Trophoblast cell (in vitro differentiated cells and primary cell): ENCODE measurements around the gene HYI.
"Not testable (repeated sequence)": the region's sequence is repeated elsewhere in the genome, so short reads cannot be mapped to it uniquely, and the experiment has no call there.

ENCODE experiments used
- DNase-seq, 2 donors: peaks; one replicate each; pipeline ENCODE4 v3.0.0-alpha.2; 2016
- H2AFZ ChIP-seq: 2 replicates; pipeline ENCODE4 v1.6.1; 2013; ENCODE audit warnings: low read length, moderate library complexity, mild to moderate bottlenecking; ENCODE audit not compliant: insufficient read depth, poor library complexity
- H2AK5ac ChIP-seq: 2 replicates; pipeline ENCODE4 v1.6.1; 2013; ENCODE audit warnings: mild to moderate bottlenecking, low read length
- H2BK120ac ChIP-seq: 2 replicates; pipeline ENCODE4 v1.6.1; 2013; ENCODE audit warnings: low read length, mild to moderate bottlenecking, moderate library complexity; ENCODE audit not compliant: insufficient read depth, poor library complexity
- H2BK12ac ChIP-seq: 2 replicates; pipeline ENCODE4 v1.6.1; 2013; ENCODE audit warnings: mild to moderate bottlenecking, low read length, moderate library complexity
- H2BK5ac ChIP-seq: 2 replicates; pipeline ENCODE4 v1.6.1; 2013; ENCODE audit warnings: low read length, low read depth, moderate library complexity, mild to moderate bottlenecking; ENCODE audit not compliant: poor library complexity
- H3K14ac ChIP-seq: 2 replicates; pipeline ENCODE4 v1.6.1; 2013; ENCODE audit warnings: mild to moderate bottlenecking, low read length
- H3K18ac ChIP-seq: 2 replicates; pipeline ENCODE4 v1.6.1; 2013; ENCODE audit warnings: mild to moderate bottlenecking, low read length
- H3K23ac ChIP-seq: 2 replicates; pipeline ENCODE4 v1.6.1; 2013; ENCODE audit warnings: low read length
- H3K27ac ChIP-seq: 2 replicates; pipeline ENCODE4 v1.5.1; 2013; ENCODE audit warnings: low read depth, mild to moderate bottlenecking, inconsistent platforms, low read length, moderate library complexity
- H3K27me3 ChIP-seq: 2 replicates; pipeline ENCODE4 v1.6.1; 2013; ENCODE audit warnings: inconsistent platforms, mild to moderate bottlenecking, low read length, moderate library complexity; ENCODE audit not compliant: insufficient read depth
- H3K36me3 ChIP-seq, 2 experiments: 1 replicate in 1 of 2; 2 replicates in 1 of 2; pipeline ENCODE4 v1.6.1; 2013; ENCODE audit warnings: low read length in 2 of 2, mild to moderate bottlenecking in 2 of 2, moderate library complexity in 1 of 2; ENCODE audit not compliant: insufficient read depth in 2 of 2, control insufficient read depth in 1 of 2
- H3K4ac ChIP-seq: 2 replicates; pipeline ENCODE4 v1.6.1; 2013; ENCODE audit warnings: low read depth, mild to moderate bottlenecking, low read length, moderate library complexity
- H3K4me1 ChIP-seq, 2 experiments: 1 replicate in 1 of 2; 2 replicates in 1 of 2; pipeline ENCODE4 v1.6.1; 2013; ENCODE audit warnings: low read length in 2 of 2, mild to moderate bottlenecking in 2 of 2, moderate library complexity in 1 of 2; ENCODE audit not compliant: insufficient read depth in 2 of 2, control insufficient read depth in 1 of 2
- H3K4me2 ChIP-seq: 2 replicates; pipeline ENCODE4 v1.6.1; 2013; ENCODE audit warnings: inconsistent platforms, mild to moderate bottlenecking, low read length, moderate library complexity
- H3K4me3 ChIP-seq: 2 replicates; pipeline ENCODE4 v1.5.1; 2013; ENCODE audit warnings: mild to moderate bottlenecking, low read depth, low read length, inconsistent platforms
- H3K79me1 ChIP-seq: one replicate; pipeline ENCODE4 v1.6.1; 2013; ENCODE audit warnings: low read length
- H3K79me2 ChIP-seq: 2 replicates; pipeline ENCODE4 v1.6.1; 2013; ENCODE audit warnings: low read length, mild to moderate bottlenecking; ENCODE audit not compliant: control insufficient read depth, insufficient read depth, poor library complexity
- H3K9ac ChIP-seq: 2 replicates; pipeline ENCODE4 v1.6.1; 2013; ENCODE audit warnings: mild to moderate bottlenecking, low read length
- H3K9me3 ChIP-seq: 2 replicates; pipeline ENCODE4 v1.6.1; 2013; ENCODE audit warnings: low read depth, mild to moderate bottlenecking, control low read depth, inconsistent platforms, low read length; ENCODE audit not compliant: insufficient read depth
- H4K12ac ChIP-seq: 2 replicates; pipeline ENCODE4 v1.6.1; 2013; ENCODE audit warnings: low read depth, mild to moderate bottlenecking, low read length, moderate library complexity
- H4K8ac ChIP-seq: 2 replicates; pipeline ENCODE4 v1.6.1; 2013; ENCODE audit warnings: low read depth, mild to moderate bottlenecking, low read length, moderate library complexity
- H4K91ac ChIP-seq: one replicate; pipeline ENCODE4 v1.6.1; 2013; ENCODE audit warnings: low read depth, mild to moderate bottlenecking, low read length, moderate library complexity
- WGBS: extraction: QIAGEN DNeasy Blood & Tissue Kit; methylation state at CpG from one replicate; pipeline ENCODE4 v1.1.7; 2013; ENCODE audit warnings: missing lambda C conversion rate; ENCODE audit not compliant: insufficient read length, insufficient coverage; ENCODE audit errors: extremely low coverage; 5-methylcytosine and 5-hydroxymethylcytosine counted together

HYI gene

DNA sequence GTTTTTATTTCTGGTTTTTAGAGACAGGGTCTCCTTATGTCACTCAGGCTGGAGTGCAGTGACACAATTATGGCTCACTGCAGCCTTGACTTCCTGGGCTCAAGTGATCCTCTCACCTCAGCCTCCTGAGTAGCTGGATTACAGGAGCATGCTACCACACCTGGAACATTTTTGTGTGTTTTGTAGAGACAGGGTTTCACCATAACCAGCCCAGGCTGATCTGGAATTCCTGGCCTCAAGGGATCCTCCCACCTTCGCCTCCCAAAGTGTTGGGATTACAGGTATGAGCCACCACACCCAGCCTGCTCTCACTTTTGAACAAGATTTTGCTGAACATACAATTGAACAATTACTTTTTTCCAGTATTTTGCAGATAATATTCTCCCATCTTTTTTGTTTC, 24.0 kb upstream of the HYI start:
- Histone ChIP-seq H2AFZ (no peak overlapping the region), H2BK5ac (no peak overlapping the region), H3K9me3 (no peaks in the 10 kb centered on the region), H3K4me1 (peaks cover 2 to 11% of the 10 kb centered on the region in 2 experiments), H2AK5ac (peak overlapping the region; percentile 15), H3K4me2 (no peak overlapping the region), H3K79me1 (peaks cover 16% of the 10 kb centered on the region), H2BK120ac (peak overlapping the region; percentile 66), H4K91ac (peak overlapping the region; percentile 68), H3K27me3 (no peaks in the 10 kb centered on the region), H3K18ac (no peak overlapping the region), H3K27ac (no peak overlapping the region), H3K4ac (no peak overlapping the region), H3K23ac (no peak overlapping the region), H2BK12ac (peak overlapping the region; percentile 46), H4K12ac (no peak overlapping the region), H3K36me3 (no peaks in the 10 kb centered on the region), H3K79me2 (peaks cover 2% of the 10 kb centered on the region), H3K14ac (peak overlapping the region; percentile 70), H4K8ac (no peak overlapping the region), H3K4me3 (no peak overlapping the region), H3K9ac (no peak overlapping the region)
- WGBS, result no CpG with 5 or more reads among the region's 1 CpG
- peak; percentile 68 to 90 for DNase-seq

DNA sequence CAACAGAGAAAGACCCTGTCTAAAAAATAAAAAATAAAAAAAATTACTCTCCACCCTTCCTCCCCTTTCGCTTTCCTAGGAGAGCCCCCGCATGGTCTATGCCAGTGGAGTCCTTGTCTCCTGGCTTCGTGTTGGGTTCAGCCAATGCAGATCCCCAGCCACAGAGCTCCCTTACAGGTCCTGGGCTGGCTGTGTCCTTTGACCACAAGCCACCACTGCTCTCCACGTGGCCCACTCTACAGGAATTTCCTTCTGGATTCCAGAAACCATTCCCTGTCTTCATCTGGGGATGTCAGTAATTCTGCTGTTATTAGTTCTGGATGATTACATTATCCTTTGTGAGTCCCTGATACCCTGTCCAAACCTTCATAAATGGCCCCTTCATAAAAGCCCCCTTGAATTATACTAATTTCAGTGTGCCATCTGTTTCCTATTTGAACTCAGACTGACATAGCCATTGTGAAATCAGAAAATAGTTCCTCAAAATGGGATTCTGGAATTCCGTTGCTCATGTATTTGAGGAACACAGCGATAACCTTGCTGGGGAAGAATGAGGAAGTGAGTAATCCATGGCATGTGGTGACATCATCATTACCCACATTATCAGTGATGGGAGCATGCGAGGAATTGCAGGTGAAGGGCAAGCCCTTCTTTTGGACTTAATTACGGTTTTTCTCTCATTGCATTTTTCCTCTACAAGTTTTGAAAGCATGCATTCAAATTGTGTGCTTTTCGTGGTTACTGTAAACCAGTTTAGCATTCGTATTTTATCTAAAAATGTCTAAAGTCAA, 22.1 kb upstream of the HYI start:
- WGBS, result no CpG with 5 or more reads among the region's 10 CpGs
- Histone ChIP-seq H2AFZ (peak overlapping the region; percentile 45), H4K8ac (peak overlapping the region; percentile 87), H2BK5ac (peak overlapping the region; percentile 95), H4K91ac (peak overlapping the region; percentile 91), H3K79me1 (peaks cover 31% of the 10 kb centered on the region), H3K14ac (peak overlapping the region; percentile 91), H2BK12ac (peak overlapping the region; percentile 99), H2AK5ac (peak overlapping the region; percentile 98), H3K4me1 (peaks cover 6 to 16% of the 10 kb centered on the region in 2 experiments), H2BK120ac (peak overlapping the region; percentile 99), H3K4ac (peak overlapping the region; percentile 58), H3K18ac (peak overlapping the region; percentile 51), H3K27ac (peak overlapping the region; percentile 88)
- H3K9me3 ChIP-seq, H3K79me2 ChIP-seq, H3K4me2 ChIP-seq, H3K36me3 ChIP-seq, H3K23ac ChIP-seq, H3K27me3 ChIP-seq, H3K9ac ChIP-seq, H3K4me3 ChIP-seq, H4K12ac ChIP-seq: not testable (repeated sequence)
- DNase-seq, result peak; percentile 53 to 91

DNA sequence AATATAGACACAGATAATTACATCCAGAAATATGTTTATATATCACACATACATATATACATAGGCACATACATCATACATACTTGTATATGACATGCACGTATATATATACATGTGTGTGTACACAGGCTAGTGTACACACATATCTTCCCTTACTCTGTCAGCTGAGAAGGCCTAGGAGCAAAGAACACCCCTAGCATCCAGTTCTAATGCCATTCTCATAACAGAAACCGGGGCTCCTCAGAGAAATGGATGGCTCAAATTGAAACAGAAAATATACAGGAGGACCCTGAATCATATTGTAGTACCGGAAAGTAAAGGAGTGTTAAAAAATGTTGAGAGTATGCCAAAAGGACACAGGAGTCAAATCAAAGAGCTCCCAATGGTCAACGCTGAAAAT, 19.7 kb upstream of the HYI start:
- Histone ChIP-seq H3K4me2 (no peak overlapping the region), H3K79me1 (peaks cover 32% of the 10 kb centered on the region), H2AFZ (no peak overlapping the region), H3K23ac (no peak overlapping the region), H4K8ac (no peak overlapping the region), H3K14ac (no peak overlapping the region), H3K9me3 (peaks cover 6% of the 10 kb centered on the region), H3K36me3 (no peaks in the 10 kb centered on the region), H3K4ac (no peak overlapping the region), H4K91ac (no peak overlapping the region), H3K4me3 (no peak overlapping the region), H4K12ac (no peak overlapping the region), H2BK120ac (peak overlapping the region; percentile 81), H3K27ac (peak overlapping the region; percentile 70), H2AK5ac (no peak overlapping the region), H3K27me3 (no peaks in the 10 kb centered on the region), H2BK12ac (no peak overlapping the region), H3K18ac (no peak overlapping the region), H3K79me2 (peaks cover 2% of the 10 kb centered on the region), H2BK5ac (peak overlapping the region; percentile 86), H3K9ac (no peak overlapping the region), H3K4me1 (peaks cover 6 to 16% of the 10 kb centered on the region in 2 experiments)
- WGBS, result no CpG with 5 or more reads among the region's 4 CpGs
- DNase-seq, result no peak

DNA sequence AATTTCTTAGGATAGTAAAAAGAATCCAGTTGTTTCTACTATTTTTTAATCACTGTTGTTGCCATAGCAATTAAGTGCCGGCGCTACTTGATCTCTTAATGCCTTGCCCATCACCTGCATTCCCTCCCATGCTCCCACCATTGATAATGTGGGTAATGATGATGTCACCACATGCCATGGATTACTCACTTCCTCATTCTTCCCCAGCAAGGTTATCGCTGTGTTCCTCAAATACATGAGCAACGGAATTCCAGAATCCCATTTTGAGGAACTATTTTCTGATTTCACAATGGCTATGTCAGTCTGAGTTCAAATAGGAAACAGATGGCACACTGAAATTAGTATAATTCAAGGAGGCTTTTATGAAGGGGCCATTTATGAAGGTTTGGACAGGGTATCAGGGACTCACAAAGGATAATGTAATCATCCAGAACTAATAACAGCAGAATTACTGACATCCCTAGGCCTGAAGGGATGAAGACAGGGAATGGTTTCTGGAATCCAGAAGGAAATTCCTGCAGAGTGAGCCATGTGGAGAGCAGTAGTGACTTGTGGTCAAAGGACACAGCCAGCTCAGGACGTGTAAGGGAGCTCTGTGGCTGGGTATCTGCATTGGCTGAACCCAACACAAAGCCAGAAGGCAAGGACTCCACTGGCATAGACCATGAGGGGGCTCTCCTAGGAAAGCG, 18.9 kb upstream of the HYI start:
- not testable (repeated sequence) for H3K23ac ChIP-seq, H4K8ac ChIP-seq, H3K27me3 ChIP-seq, H3K36me3 ChIP-seq, H3K4me3 ChIP-seq, H3K9me3 ChIP-seq, H2AFZ ChIP-seq, H3K18ac ChIP-seq, H3K9ac ChIP-seq, H4K12ac ChIP-seq, H2BK120ac ChIP-seq, H3K79me2 ChIP-seq, H2AK5ac ChIP-seq, H3K4ac ChIP-seq, H3K14ac ChIP-seq, H3K4me2 ChIP-seq, H2BK12ac ChIP-seq
- peaks cover 29% of the 10 kb centered on the region for H3K79me1 ChIP-seq
- WGBS, result no CpG with 5 or more reads among the region's 6 CpGs
- H4K91ac ChIP-seq, result peak overlapping the region; percentile 7
- peaks cover 6 to 16% of the 10 kb centered on the region in 2 experiments for H3K4me1 ChIP-seq
- peak overlapping the region; percentile 70 for H3K27ac ChIP-seq
- peak overlapping the region; percentile 12 for H2BK5ac ChIP-seq
- peak; percentile 65 to 89 for DNase-seq
